Calu3 (cell line): Measurements from ENCODE around the gene MFSD1. TPM values are rescaled to one million over a fixed set of nuclear protein-coding genes. Genes with fewer than 3 reads are reported as not detected.

Experiments used
- BruUV-seq: library from RNA; stranded (reverse); fragments of 400-500 nt; replicated peaks from 2 replicates; lab custom pipeline; 2021; lab: Mats Ljungman, UMichigan
- CTCF ChIA-PET: fragments of 300-600 bp; sonication (Branson Sonifier 250); formaldehyde crosslinking; loops from one replicate; lab custom pipeline; 2022; ENCODE audit warnings: antibody characterized with exemption; lab: Charles Lee
- DNase-seq: peaks from one replicate; pipeline ENCODE4 v3.0.0; 2022
- H3K27ac Mint-ChIP-seq: one replicate; pipeline ENCODE4 v1.8.0; 2022; ENCODE audit warnings: mixed read lengths; ENCODE audit not compliant: unreplicated experiment
- H3K27me3 Mint-ChIP-seq: one replicate; pipeline ENCODE4 v1.8.0; 2022; ENCODE audit warnings: mixed read lengths; ENCODE audit not compliant: unreplicated experiment
- H3K36me3 Mint-ChIP-seq: one replicate; pipeline ENCODE4 v1.8.0; 2022; ENCODE audit warnings: mild to moderate bottlenecking, moderate library complexity, mixed read lengths; ENCODE audit not compliant: insufficient read depth, unreplicated experiment
- H3K4me1 Mint-ChIP-seq: one replicate; pipeline ENCODE4 v1.8.0; 2022; ENCODE audit warnings: mild to moderate bottlenecking, low read depth, mixed read lengths; ENCODE audit not compliant: unreplicated experiment
- H3K4me3 Mint-ChIP-seq: one replicate; pipeline ENCODE4 v1.8.0; 2022; ENCODE audit warnings: mild to moderate bottlenecking, low read depth, moderate library complexity, mixed read lengths; ENCODE audit not compliant: unreplicated experiment
- H3K9me3 Mint-ChIP-seq: one replicate; pipeline ENCODE4 v1.8.0; 2022; ENCODE audit warnings: low read depth, mixed read lengths; ENCODE audit not compliant: unreplicated experiment
- intact Hi-C: fragments of 100-400 bp; cut with micrococcal nuclease; formaldehyde crosslinking; loops from one replicate; pipeline ENCODE4 v1.10.0; 2022; ENCODE audit not compliant: unreplicated experiment
- total RNA-seq: library from RNA; stranded (reverse); gene quantifications from 2 replicates; pipeline ENCODE4 v1.2.3, GENCODE V29; 2022
- TF ChIP-seq, protein P1 (sequence below): fragments of 200-600 bp; IDR thresholded peaks from one replicate; pipeline ENCODE4 v1.8.0; 2022; ENCODE audit warnings: antibody characterized with exemption; ENCODE audit not compliant: unreplicated experiment

The MFSD1 gene
- total RNA-seq, 1 experiment from 2014 or later, result 95.8 TPM

DNA sequence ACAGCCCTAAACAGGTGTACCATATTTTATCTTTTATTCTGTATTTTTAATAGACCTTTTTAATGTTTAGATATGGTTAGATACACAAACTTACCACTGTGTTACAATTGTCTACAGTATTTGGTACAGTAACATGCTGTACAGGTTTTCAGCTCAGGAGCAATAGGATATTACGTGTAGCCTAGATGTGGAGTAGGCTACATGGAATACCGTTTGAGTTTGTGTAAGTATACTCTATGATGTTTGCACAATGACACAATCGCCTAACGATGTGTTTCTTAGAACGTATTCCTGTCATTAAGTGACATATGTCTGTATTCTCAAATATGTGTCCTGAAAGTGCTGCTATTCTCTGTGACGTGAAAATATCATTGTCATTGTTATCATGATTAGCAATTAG lies 62.6 kb downstream of the MFSD1 start:
- Mint-ChIP-seq H3K9me3 (no peaks in the 10 kb centered on the region), H3K27ac (no peak overlapping the region), H3K4me3 (no peak overlapping the region), H3K27me3 (peaks cover 7% of the 10 kb centered on the region), H3K4me1 (no peaks in the 10 kb centered on the region), H3K36me3 (no peaks in the 10 kb centered on the region)
- CTCF ChIA-PET, result interaction anchor here (0.7 kb wide), 2 partner anchors 55 to 214 kb away, joined by 4 to 5 read pairs; no protein-coding TSS in a partner anchor
- intact Hi-C loops, result no loop called here
- no peak for DNase-seq
- no TSS peak for BruUV-seq
- TF ChIP-seq, protein P1, sequence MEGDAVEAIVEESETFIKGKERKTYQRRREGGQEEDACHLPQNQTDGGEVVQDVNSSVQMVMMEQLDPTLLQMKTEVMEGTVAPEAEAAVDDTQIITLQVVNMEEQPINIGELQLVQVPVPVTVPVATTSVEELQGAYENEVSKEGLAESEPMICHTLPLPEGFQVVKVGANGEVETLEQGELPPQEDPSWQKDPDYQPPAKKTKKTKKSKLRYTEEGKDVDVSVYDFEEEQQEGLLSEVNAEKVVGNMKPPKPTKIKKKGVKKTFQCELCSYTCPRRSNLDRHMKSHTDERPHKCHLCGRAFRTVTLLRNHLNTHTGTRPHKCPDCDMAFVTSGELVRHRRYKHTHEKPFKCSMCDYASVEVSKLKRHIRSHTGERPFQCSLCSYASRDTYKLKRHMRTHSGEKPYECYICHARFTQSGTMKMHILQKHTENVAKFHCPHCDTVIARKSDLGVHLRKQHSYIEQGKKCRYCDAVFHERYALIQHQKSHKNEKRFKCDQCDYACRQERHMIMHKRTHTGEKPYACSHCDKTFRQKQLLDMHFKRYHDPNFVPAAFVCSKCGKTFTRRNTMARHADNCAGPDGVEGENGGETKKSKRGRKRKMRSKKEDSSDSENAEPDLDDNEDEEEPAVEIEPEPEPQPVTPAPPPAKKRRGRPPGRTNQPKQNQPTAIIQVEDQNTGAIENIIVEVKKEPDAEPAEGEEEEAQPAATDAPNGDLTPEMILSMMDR, result no peak

DNA sequence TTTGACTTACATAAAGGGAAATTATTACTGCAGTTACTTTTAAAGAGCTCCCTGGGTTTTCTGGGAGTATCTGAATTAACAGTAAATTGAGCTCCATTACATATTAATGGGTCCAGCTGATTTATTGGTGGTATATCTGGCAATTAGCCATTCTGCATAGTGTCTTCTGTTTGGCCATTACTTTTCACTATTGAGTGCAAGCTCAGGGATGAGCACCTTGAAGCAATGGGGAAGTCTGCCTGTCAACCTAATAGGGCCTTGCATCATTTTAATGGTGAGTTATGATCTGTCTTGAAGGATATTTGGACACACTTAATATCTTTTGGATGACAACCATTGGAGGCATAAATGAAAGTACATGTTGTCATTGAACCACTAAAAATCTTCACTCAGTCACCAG lies 73.8 kb downstream of the MFSD1 start:
- no peak overlapping the region for H3K4me3 Mint-ChIP-seq
- H3K9me3 Mint-ChIP-seq, result no peaks in the 10 kb centered on the region
- BruUV-seq, result no TSS peak

More for the DNA sequence above, 73.8 kb downstream of the MFSD1 start:
- no peak overlapping the region for H3K27ac Mint-ChIP-seq
- no peaks in the 10 kb centered on the region for H3K36me3 Mint-ChIP-seq
- TF ChIP-seq, protein P1, result no peak
- no peaks in the 10 kb centered on the region for H3K4me1 Mint-ChIP-seq
- CTCF ChIA-PET, result no interaction called here
- DNase-seq, result no peak
- intact Hi-C loops, result no loop called here
- peaks cover 28% of the 10 kb centered on the region for H3K27me3 Mint-ChIP-seq

Other genes with a start within 250 kb of the MFSD1 start
- 53.0 and 53.1 TPM in 2 replicates for gene MLF1, start 230.9 kb upstream of the MFSD1 start, total RNA-seq
- gene GFM1, start 157.5 kb upstream of the MFSD1 start, total RNA-seq, result 77.3 and 77.9 TPM in 2 replicates
- 42.8 and 43.4 TPM in 2 replicates for gene LXN, start 129.4 kb upstream of the MFSD1 start, total RNA-seq
- 1,088 and 1,195 TPM in 2 replicates for gene RARRES1, start 69.6 kb upstream of the MFSD1 start, total RNA-seq